Adipocyte (in vitro differentiated cells): ENCODE results near the gene TMEM236.
A peak's percentile ranks its signal among the peaks of the same experiment; 100 is the strongest.
"Not testable (repeated sequence)": the region's sequence is repeated elsewhere in the genome, so short reads cannot be mapped to it uniquely, and the experiment has no call there.

ENCODE experiments used
- DNase-seq: peaks from one replicate; pipeline ENCODE4 v3.0.0-alpha.2; 2015; ENCODE audit warnings: low read depth
- H3K27me3 ChIP-seq: replicated peaks from 2 replicates; pipeline ENCODE4 v1.7.0; 2013; ENCODE audit warnings: mild to moderate bottlenecking, low read length, moderate library complexity; ENCODE audit not compliant: control insufficient read depth, insufficient read depth
- H3K36me3 ChIP-seq: 2 replicates; pipeline ENCODE4 v1.7.0; 2013; ENCODE audit warnings: low read length, mild to moderate bottlenecking, moderate library complexity; ENCODE audit not compliant: control insufficient read depth, insufficient read depth, severe bottlenecking
- H3K4me1 ChIP-seq: 2 replicates; pipeline ENCODE4 v1.7.0; 2013; ENCODE audit warnings: mild to moderate bottlenecking, low read length, moderate library complexity; ENCODE audit not compliant: control insufficient read depth, insufficient read depth
- H3K4me3 ChIP-seq: 2 replicates; pipeline ENCODE4 v1.7.0; 2013; ENCODE audit warnings: mild to moderate bottlenecking, low read length, moderate library complexity
- H3K9ac ChIP-seq: 2 replicates; pipeline ENCODE4 v1.7.0; 2013; ENCODE audit warnings: mild to moderate bottlenecking, low read length, moderate library complexity
- H3K9me3 ChIP-seq: 2 replicates; pipeline ENCODE4 v1.7.0; 2013; ENCODE audit warnings: mild to moderate bottlenecking, low read length, moderate library complexity; ENCODE audit not compliant: control insufficient read depth

Gene TMEM236

GRCh38 chr10:17751781-17752445 lies at the start of gene TMEM236:
TMEM236 (plus strand) TSS chr10:17752201; CDS start chr10:17752296, 95 bp downstream.
- no peaks in the 10 kb centered on the region for H3K9me3 ChIP-seq
- no peak within 1 kb of the TSS for H3K9ac ChIP-seq
- H3K27me3 ChIP-seq, result no peaks in the 10 kb centered on the region
- DNase-seq, result no peak
- H3K4me1 ChIP-seq, result peaks cover 9% of the 10 kb centered on the region
- no peaks in the 10 kb centered on the region for H3K36me3 ChIP-seq
- no peak within 1 kb of the TSS for H3K4me3 ChIP-seq

- Histone ChIP-seq H3K9me3 (no peaks in the 10 kb centered on the region), H3K27me3 (no peaks in the 10 kb centered on the region), H3K4me3 (no peak overlapping the region), H3K4me1 (no peaks in the 10 kb centered on the region), H3K9ac (no peak overlapping the region), H3K36me3 (peaks cover 65% of the 10 kb centered on the region)
- no peak for DNase-seq
Measured at GRCh38 chr10:17703706-17704105, 48.3 kb upstream of the TMEM236 start.

- Histone ChIP-seq H3K4me1 (peaks cover 10% of the 10 kb centered on the region), H3K27me3 (no peaks in the 10 kb centered on the region), H3K4me3 (no peak overlapping the region), H3K9ac (no peak overlapping the region), H3K36me3 (peaks cover 74% of the 10 kb centered on the region), H3K9me3 (no peaks in the 10 kb centered on the region)
- no peak for DNase-seq
Measured at GRCh38 chr10:17708821-17709220, 43.2 kb upstream of the TMEM236 start.

GRCh38 chr10:17709492-17709891 lies 42.5 kb upstream of the TMEM236 start:
- Histone ChIP-seq H3K4me1 (peaks cover 10% of the 10 kb centered on the region), H3K4me3 (no peak overlapping the region), H3K27me3 (no peaks in the 10 kb centered on the region), H3K9me3 (no peaks in the 10 kb centered on the region), H3K36me3 (peaks cover 74% of the 10 kb centered on the region), H3K9ac (no peak overlapping the region)
- no peak for DNase-seq

GRCh38 chr10:17710181-17710580 lies 41.8 kb upstream of the TMEM236 start:
- Histone ChIP-seq H3K4me3 (no peak overlapping the region), H3K36me3 (peaks cover 74% of the 10 kb centered on the region), H3K4me1 (peaks cover 10% of the 10 kb centered on the region), H3K27me3 (no peaks in the 10 kb centered on the region), H3K9ac (no peak overlapping the region), H3K9me3 (no peaks in the 10 kb centered on the region)
- DNase-seq, result no peak

- Histone ChIP-seq H3K4me3 (peak overlapping the region; percentile 42), H3K9ac (no peak overlapping the region), H3K9me3 (no peaks in the 10 kb centered on the region)
Measured at GRCh38 chr10:17712053-17712452, 39.9 kb upstream of the TMEM236 start.

GRCh38 chr10:17712717-17713471 lies 39.1 kb upstream of the TMEM236 start:
- no peak overlapping the region for H3K9ac ChIP-seq
- H3K4me3 ChIP-seq, result peak overlapping the region; percentile 42
- DNase-seq, result peak; percentile 2
- no peaks in the 10 kb centered on the region for H3K27me3 ChIP-seq
- H3K4me1 ChIP-seq, result peaks cover 10% of the 10 kb centered on the region
- H3K9me3 ChIP-seq, result no peaks in the 10 kb centered on the region
- peaks cover 81% of the 10 kb centered on the region for H3K36me3 ChIP-seq

More at GRCh38 chr10:17712053-17712452, 39.9 kb upstream of the TMEM236 start:
- no peaks in the 10 kb centered on the region for H3K27me3 ChIP-seq
- peaks cover 10% of the 10 kb centered on the region for H3K4me1 ChIP-seq
- DNase-seq, result no peak
- peaks cover 75% of the 10 kb centered on the region for H3K36me3 ChIP-seq

GRCh38 chr10:17713758-17714157 lies 38.2 kb upstream of the TMEM236 start:
- Histone ChIP-seq H3K9ac (no peak overlapping the region), H3K4me1 (peaks cover 10% of the 10 kb centered on the region), H3K4me3 (no peak overlapping the region), H3K9me3 (no peaks in the 10 kb centered on the region), H3K27me3 (no peaks in the 10 kb centered on the region), H3K36me3 (peaks cover 75% of the 10 kb centered on the region)
- DNase-seq, result no peak

- Histone ChIP-seq H3K4me3 (no peak overlapping the region), H3K9ac (no peak overlapping the region), H3K4me1 (peaks cover 10% of the 10 kb centered on the region), H3K36me3 (peaks cover 56% of the 10 kb centered on the region), H3K9me3 (no peaks in the 10 kb centered on the region), H3K27me3 (no peaks in the 10 kb centered on the region)
- DNase-seq, result no peak
Measured at GRCh38 chr10:17716161-17716560, 35.8 kb upstream of the TMEM236 start.

GRCh38 chr10:17722317-17723014 lies 29.5 kb upstream of the TMEM236 start:
- H3K4me1 ChIP-seq, H3K36me3 ChIP-seq, DNase-seq, H3K4me3 ChIP-seq, H3K9ac ChIP-seq, H3K27me3 ChIP-seq, H3K9me3 ChIP-seq: not testable (repeated sequence)

- Histone ChIP-seq H3K27me3 (no peaks in the 10 kb centered on the region), H3K4me1 (no peaks in the 10 kb centered on the region), H3K36me3 (no peaks in the 10 kb centered on the region), H3K4me3 (no peak overlapping the region), H3K9ac (no peak overlapping the region), H3K9me3 (no peaks in the 10 kb centered on the region)
- DNase-seq, result no peak
Measured at GRCh38 chr10:17725703-17726102, 26.3 kb upstream of the TMEM236 start.
